SK-N-SH (cell line): ENCODE data around the gene GSTT2. TPM values are rescaled to one million over a fixed set of nuclear protein-coding genes. Genes with fewer than 3 reads are reported as not detected.
"Not testable (repeated sequence)": the region's sequence is repeated elsewhere in the genome, so short reads cannot be mapped to it uniquely, and the experiment has no call there.

Source experiments
- CTCF ChIA-PET: fragments of 300-600, 350-600 bp; formaldehyde crosslinking; extraction: SDS; loops from one replicate; lab custom pipeline; 2021; lab: Yijun Ruan, JAX
- POLR2A ChIA-PET: fragments of 350-600 bp; sonication (Branson Sonifier 250); formaldehyde crosslinking; extraction: SDS; loops from one replicate; lab custom pipeline; 2020; ENCODE audit warnings: antibody characterized with exemption, inconsistent platforms; lab: Yijun Ruan, JAX
- DNase-seq: peaks from one replicate; pipeline ENCODE4 v3.0.0; 2012
- H2AFZ ChIP-seq: fragments of 200-600 bp; sonication (generic); 2 replicates; pipeline ENCODE4 v1.8.1; 2016; ENCODE audit warnings: antibody characterized with exemption, mild to moderate bottlenecking, low read depth
- H3F3A ChIP-seq: fragments of 200-600 bp; sonication (generic); replicated peaks from 2 replicates; pipeline ENCODE3; 2016; ENCODE audit warnings: antibody characterized with exemption, mild to moderate bottlenecking; ENCODE audit not compliant: insufficient read depth
- H3K27ac ChIP-seq, 2 experiments: fragments of 200-500 bp in 1 of 2; fragments of 200-600 bp in 1 of 2; sonication (Bioruptor generic) in 1 of 2; sonication (generic), shearing (Covaris generic) in 1 of 2; 2 replicates each; pipeline versions ENCODE4 v1.5.1 to v1.6.1; 2014 to 2016; ENCODE audit warnings: low read depth in 2 of 2, inconsistent platforms in 1 of 2, low read length in 1 of 2, mild to moderate bottlenecking in 1 of 2, mixed read lengths in 1 of 2
- H3K27me3 ChIP-seq: fragments of 200-600 bp; sonication (generic), shearing (Covaris generic); 2 replicates; pipeline ENCODE4 v1.6.1; 2016; ENCODE audit warnings: mixed run types; ENCODE audit not compliant: insufficient read depth
- H3K36me3 ChIP-seq, 2 experiments: fragments of 200-500 bp in 1 of 2; fragments of 200-600 bp in 1 of 2; sonication (Bioruptor generic) in 1 of 2; sonication (generic) in 1 of 2; replicated peaks in 1 of 2; 2 replicates each; pipeline versions ENCODE3 to v1.5.1; 2014 to 2016; ENCODE audit warnings: low read length in 1 of 2, mild to moderate bottlenecking in 1 of 2; ENCODE audit not compliant: insufficient read depth in 2 of 2, control insufficient read depth in 1 of 2
- H3K4me1 ChIP-seq, 2 experiments: fragments of 200-500 bp in 1 of 2; fragments of 200-600 bp in 1 of 2; sonication (Bioruptor generic) in 1 of 2; sonication (generic), shearing (Covaris generic) in 1 of 2; 2 replicates each; pipeline versions ENCODE4 v1.5.1 to v1.6.1; 2014 to 2016; ENCODE audit warnings: low read depth in 1 of 2, low read length in 1 of 2, mixed run types in 1 of 2; ENCODE audit not compliant: insufficient read depth in 2 of 2, control insufficient read depth in 1 of 2
- H3K4me2 ChIP-seq: fragments of 200-600 bp; sonication (generic), shearing (Covaris generic); 2 replicates; pipeline ENCODE4 v1.6.1; 2017; ENCODE audit warnings: mixed run types
- H3K4me3 ChIP-seq, 2 experiments: fragments of 200-500 bp in 1 of 2; fragments of 200-600 bp in 1 of 2; sonication (Bioruptor generic) in 1 of 2; sonication (generic), shearing (Covaris generic) in 1 of 2; 2 replicates each; pipeline versions ENCODE4 v1.5.1 to v1.8.1; 2014 to 2016; ENCODE audit warnings: low read depth in 2 of 2, inconsistent platforms in 1 of 2, low read length in 1 of 2, mild to moderate bottlenecking in 1 of 2, mixed read lengths in 1 of 2, moderate library complexity in 1 of 2
- H3K79me2 ChIP-seq: fragments of 200-600 bp; sonication (generic); 2 replicates; pipeline ENCODE4 v1.8.1; 2017; ENCODE audit warnings: mild to moderate bottlenecking; ENCODE audit not compliant: insufficient read depth
- H3K9ac ChIP-seq: fragments of 200-600 bp; sonication (generic); 2 replicates; pipeline ENCODE4 v1.6.1; 2017; ENCODE audit warnings: mixed run types
- H3K9me2 ChIP-seq: fragments of 200-600 bp; sonication (generic); 2 replicates; pipeline ENCODE4 v1.6.1; 2017; ENCODE audit warnings: mixed run types
- H3K9me3 ChIP-seq: fragments of 200-600 bp; sonication (generic); 2 replicates; pipeline ENCODE4 v1.6.1; 2017; ENCODE audit warnings: mixed run types, mild to moderate bottlenecking, moderate library complexity
- H4K20me1 ChIP-seq: fragments of 200-600 bp; sonication (generic); 2 replicates; pipeline ENCODE4 v1.6.1; 2017; ENCODE audit warnings: mild to moderate bottlenecking, mixed run types; ENCODE audit not compliant: insufficient read depth
- CHD2 ChIP-seq: fragments of 150-350 bp; IDR thresholded peaks from 2 replicates; pipeline ENCODE4 v1.6.1; 2018; ENCODE audit warnings: low read length; ENCODE audit not compliant: partially characterized antibody
- ELF1 ChIP-seq: IDR thresholded peaks from 2 replicates; pipeline ENCODE4 v1.4.0; 2012
- FOXJ3 ChIP-seq: sonication (generic); formaldehyde crosslinking; IDR thresholded peaks from 2 replicates; pipeline ENCODE4 v1.5.1; 2020; ENCODE audit warnings: mild to moderate bottlenecking, missing genetic modification reagents
- GABPA ChIP-seq: IDR thresholded peaks from 2 replicates; pipeline ENCODE4 v1.4.0; 2012; ENCODE audit warnings: low read depth, mild to moderate bottlenecking
- GATA2 ChIP-seq: sonication (generic); formaldehyde crosslinking; IDR thresholded peaks from 2 replicates; pipeline ENCODE4 v1.5.0; 2020; ENCODE audit warnings: mild to moderate bottlenecking, missing genetic modification reagents
- IRF3 ChIP-seq: fragments of 150-350 bp; IDR thresholded peaks from 2 replicates; pipeline ENCODE4 v1.6.1; 2016; ENCODE audit warnings: mild to moderate bottlenecking, low read depth, low read length
- JUND ChIP-seq: IDR thresholded peaks from 2 replicates; pipeline ENCODE4 v1.4.0; 2012
- MEF2A ChIP-seq: IDR thresholded peaks from 2 replicates; pipeline ENCODE4 v1.4.0; 2012; ENCODE audit warnings: low read depth, borderline replicate concordance
- POLR2AphosphoS5 ChIP-seq: IDR thresholded peaks from 2 replicates; pipeline ENCODE4 v1.6.1; 2012; ENCODE audit warnings: low read depth, low read length
- SIN3A ChIP-seq: IDR thresholded peaks from 2 replicates; pipeline ENCODE4 v1.6.1; 2012; ENCODE audit warnings: low read depth, mild to moderate bottlenecking, low read length, moderate library complexity, borderline replicate concordance
- SMC3 ChIP-seq: IDR thresholded peaks from 2 replicates; pipeline ENCODE4 v1.6.1; 2012; ENCODE audit warnings: low read depth, low read length, improper control_type of control experiment
- TAF1 ChIP-seq: IDR thresholded peaks from 2 replicates; pipeline ENCODE4 v1.6.1; 2012; ENCODE audit warnings: low read depth, mild to moderate bottlenecking, low read length, moderate library complexity, borderline replicate concordance
- USF1 ChIP-seq: IDR thresholded peaks from 2 replicates; pipeline ENCODE4 v1.4.0; 2012; ENCODE audit warnings: low read depth, borderline replicate concordance
- YY1 ChIP-seq: IDR thresholded peaks from 2 replicates; pipeline ENCODE4 v1.4.0; 2012; ENCODE audit warnings: low read depth, mild to moderate bottlenecking
- WGBS: methylation state at CpG from one replicate; pipeline ENCODE4 v1.1.6; 2017; ENCODE audit warnings: low lambda C conversion rate; 5-methylcytosine and 5-hydroxymethylcytosine counted together
- polyA plus RNA-seq, 3 experiments: library from polyadenylated mRNA; depleted of rRNA; stranded (reverse); fragments of >200 nt; gene quantifications; 2 replicates each; pipeline ENCODE4 v1.2.3, GENCODE V29; 2012
- TF ChIP-seq, protein P1 (sequence below): IDR thresholded peaks from 2 replicates; pipeline ENCODE4 v1.4.0; 2012; ENCODE audit warnings: low read depth, borderline replicate concordance

The GSTT2 gene
- polyA plus RNA-seq, 1 of the 3 experiments (the other 2 are of a cell fraction): 3.7 TPM

DNA sequence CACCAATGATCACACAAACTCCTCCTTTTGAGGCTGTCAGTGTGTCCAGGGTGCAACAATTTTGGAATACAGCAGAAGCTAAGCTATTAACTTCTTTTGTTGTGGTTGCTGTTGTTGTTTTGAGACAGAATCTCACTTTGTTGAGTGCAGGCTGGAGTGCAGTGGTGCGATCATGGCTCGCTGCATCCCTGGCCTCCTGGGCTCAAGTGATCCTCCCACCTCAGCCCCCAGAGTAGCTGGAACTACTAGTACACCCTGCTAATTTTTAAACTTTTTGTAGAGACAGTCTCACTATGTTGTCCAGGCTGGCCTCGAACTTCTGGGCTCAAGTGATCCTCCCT lies 40.9 kb upstream of the GSTT2 start:
- H3K79me2 ChIP-seq: no peaks in the 10 kb centered on the region
- H3K4me3 ChIP-seq: no peak overlapping the region
- H3K27ac ChIP-seq: no peak overlapping the region
- no peaks in the 10 kb centered on the region for H3K9me3 ChIP-seq
- ChIA-PET POLR2A (no interaction called here), CTCF (interaction anchor here (1.0 kb wide), 1 partner anchor 18 kb away, joined by 3 read pairs; no protein-coding TSS in a partner anchor)
- no peaks in the 10 kb centered on the region for H3K36me3 ChIP-seq
- 48% methylated on average over 3 of the region's 3 CpGs for WGBS
- no peaks in the 10 kb centered on the region for H3K9me2 ChIP-seq
- H4K20me1 ChIP-seq: no peaks in the 10 kb centered on the region
- H3K4me1 ChIP-seq: no peaks in the 10 kb centered on the region; a peak in 1 of 4 replicates
- no peak overlapping the region for H2AFZ ChIP-seq
- H3K9ac ChIP-seq: no peak overlapping the region
- H3K27me3 ChIP-seq: no peaks in the 10 kb centered on the region
- H3K4me2 ChIP-seq: no peak overlapping the region
- DNase-seq: no peak
- TF ChIP-seq CHD2: no peak
- no peak for TF ChIP-seq USF1
- no peak for TF ChIP-seq IRF3
- no peak for TF ChIP-seq SIN3A
- no peak for TF ChIP-seq GATA2 (CRISPR knock-in tag)
- no peak for TF ChIP-seq YY1
- no peak for TF ChIP-seq SMC3
- no peak for TF ChIP-seq JUND
- no peak for TF ChIP-seq FOXJ3 (CRISPR knock-in tag)
- no peak for TF ChIP-seq POLR2AphosphoS5
- no peak for TF ChIP-seq TAF1
- TF ChIP-seq, protein P1, sequence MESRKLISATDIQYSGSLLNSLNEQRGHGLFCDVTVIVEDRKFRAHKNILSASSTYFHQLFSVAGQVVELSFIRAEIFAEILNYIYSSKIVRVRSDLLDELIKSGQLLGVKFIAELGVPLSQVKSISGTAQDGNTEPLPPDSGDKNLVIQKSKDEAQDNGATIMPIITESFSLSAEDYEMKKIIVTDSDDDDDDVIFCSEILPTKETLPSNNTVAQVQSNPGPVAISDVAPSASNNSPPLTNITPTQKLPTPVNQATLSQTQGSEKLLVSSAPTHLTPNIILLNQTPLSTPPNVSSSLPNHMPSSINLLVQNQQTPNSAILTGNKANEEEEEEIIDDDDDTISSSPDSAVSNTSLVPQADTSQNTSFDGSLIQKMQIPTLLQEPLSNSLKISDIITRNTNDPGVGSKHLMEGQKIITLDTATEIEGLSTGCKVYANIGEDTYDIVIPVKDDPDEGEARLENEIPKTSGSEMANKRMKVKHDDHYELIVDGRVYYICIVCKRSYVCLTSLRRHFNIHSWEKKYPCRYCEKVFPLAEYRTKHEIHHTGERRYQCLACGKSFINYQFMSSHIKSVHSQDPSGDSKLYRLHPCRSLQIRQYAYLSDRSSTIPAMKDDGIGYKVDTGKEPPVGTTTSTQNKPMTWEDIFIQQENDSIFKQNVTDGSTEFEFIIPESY: no peak
- TF ChIP-seq MEF2A: no peak
- TF ChIP-seq GABPA: no peak
- TF ChIP-seq ELF1: no peak
- no peaks in the 10 kb centered on the region for H3F3A ChIP-seq

DNA sequence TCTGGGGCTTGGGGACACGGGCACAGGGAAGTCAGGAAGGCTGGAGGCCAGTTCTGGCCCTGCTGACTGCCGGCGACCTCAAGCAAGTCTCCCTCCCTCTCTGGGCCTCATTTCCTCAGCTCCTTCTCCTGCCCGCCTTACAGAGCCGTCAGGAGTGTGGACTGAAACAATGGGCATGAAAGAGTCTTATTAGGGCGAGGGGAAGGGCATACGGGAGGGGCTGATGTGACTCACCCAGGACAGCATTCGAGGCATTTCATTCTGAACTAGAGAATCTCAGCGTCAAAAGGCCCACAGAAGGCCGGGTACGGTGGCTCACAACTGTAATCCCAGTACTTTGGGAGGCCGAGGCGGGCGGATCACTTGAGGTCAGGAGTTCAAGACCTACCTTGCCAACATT lies 39.8 kb upstream of the GSTT2 start:
- H3K9me3 ChIP-seq, CTCF ChIA-PET, H3F3A ChIP-seq, H3K27ac ChIP-seq, H3K79me2 ChIP-seq, H3K4me1 ChIP-seq, H3K4me3 ChIP-seq, H3K9ac ChIP-seq, H2AFZ ChIP-seq, H3K9me2 ChIP-seq, DNase-seq, POLR2A ChIA-PET, H3K27me3 ChIP-seq, H3K36me3 ChIP-seq, H4K20me1 ChIP-seq, H3K4me2 ChIP-seq: not testable (repeated sequence)
- 94% methylated on average over 3 of the region's 14 CpGs for WGBS

GRCh38 chr22:23947391-23947790 lies 32.5 kb upstream of the GSTT2 start:
- 31% methylated on average over 3 of the region's 3 CpGs for WGBS
- H3K27ac ChIP-seq, DNase-seq, H3F3A ChIP-seq, H3K4me2 ChIP-seq, H4K20me1 ChIP-seq, CTCF ChIA-PET, H3K9me3 ChIP-seq, H3K9me2 ChIP-seq, POLR2A ChIA-PET, H3K4me1 ChIP-seq, H3K27me3 ChIP-seq, H3K4me3 ChIP-seq, H3K9ac ChIP-seq, H2AFZ ChIP-seq, H3K36me3 ChIP-seq, H3K79me2 ChIP-seq: not testable (repeated sequence)

GRCh38 chr22:23949764-23950163 lies 30.2 kb upstream of the GSTT2 start:
- H3K79me2 ChIP-seq, H3K27me3 ChIP-seq, H3K9me3 ChIP-seq, H3K9me2 ChIP-seq, H3F3A ChIP-seq, DNase-seq, H4K20me1 ChIP-seq, POLR2A ChIA-PET, H3K4me2 ChIP-seq, H3K4me1 ChIP-seq, H3K4me3 ChIP-seq, H2AFZ ChIP-seq, H3K27ac ChIP-seq, H3K36me3 ChIP-seq, CTCF ChIA-PET, H3K9ac ChIP-seq: not testable (repeated sequence)
- WGBS: 82% methylated on average over 12 of the region's 18 CpGs
